WI38 (cell line): ENCODE measurements around the gene SOCS3.

ENCODE experiments used
- H3K4me3 ChIP-seq: 2 replicates; pipeline ENCODE4 v1.5.1; 2011; ENCODE audit warnings: low read depth, mild to moderate bottlenecking, control low read depth, low read length
- CTCF ChIP-seq: IDR thresholded peaks from 2 replicates; pipeline ENCODE4 v1.5.1; 2012; ENCODE audit warnings: low read depth, mild to moderate bottlenecking, control low read depth, low read length

Gene SOCS3

GRCh38 chr17:78366109-78366848 is 6.4 kb upstream of the SOCS3 start:
- no peak for TF ChIP-seq CTCF
- no peak overlapping the region for H3K4me3 ChIP-seq

DNA sequence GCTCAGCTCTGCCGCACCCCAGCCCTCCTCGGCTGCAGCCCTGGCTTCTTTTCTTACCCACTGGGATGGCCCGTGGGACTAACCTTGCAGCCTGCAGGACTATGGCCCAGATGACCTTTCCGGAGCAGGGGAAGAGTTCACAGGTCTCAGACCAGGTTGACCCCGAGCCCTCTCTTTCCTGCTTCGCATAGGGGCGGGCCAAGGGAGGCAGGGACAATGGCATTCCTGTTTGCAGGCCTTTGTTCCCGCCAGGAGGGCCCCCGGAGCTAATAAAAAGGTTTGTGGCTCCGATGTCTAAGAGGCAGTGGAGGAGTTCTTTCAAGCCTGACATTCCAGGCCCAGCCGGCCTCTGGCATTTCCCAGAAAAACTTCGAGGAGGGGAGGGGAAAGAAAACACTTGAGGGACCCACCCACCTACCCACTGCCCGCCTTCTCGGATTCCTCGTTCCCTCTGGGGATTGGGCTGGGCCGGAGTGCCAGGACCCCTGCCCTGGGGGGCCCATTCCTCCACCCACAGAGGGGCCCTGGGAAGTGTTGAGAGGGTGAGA is 5.8 kb upstream of the SOCS3 start:
- no peak for TF ChIP-seq CTCF
- no peak overlapping the region for H3K4me3 ChIP-seq

GRCh38 chr17:78364436-78365281 is 4.8 kb upstream of the SOCS3 start:
- no peak for TF ChIP-seq CTCF
- no peak overlapping the region for H3K4me3 ChIP-seq

DNA sequence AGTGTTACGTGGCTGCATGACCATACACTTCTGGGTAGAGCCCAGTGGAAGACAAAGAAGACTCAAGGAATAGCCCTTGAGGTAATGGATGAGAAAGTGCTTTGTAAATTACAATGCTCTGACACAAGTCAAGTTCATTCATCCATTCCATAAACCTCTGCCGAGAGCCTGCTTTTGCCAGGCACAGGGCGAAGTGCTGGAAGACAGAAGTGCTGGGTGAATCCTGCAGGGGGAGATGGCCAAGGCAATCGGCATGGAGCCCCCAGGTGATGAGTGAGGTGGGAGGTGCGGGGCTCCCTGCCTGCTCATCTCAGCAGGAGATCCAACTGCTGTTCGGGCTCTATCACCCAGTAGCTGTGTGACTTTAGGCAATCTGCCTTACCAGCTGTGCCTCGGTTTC is 2.8 kb upstream of the SOCS3 start:
- no peak for TF ChIP-seq CTCF
- H3K4me3 ChIP-seq = no peak overlapping the region

GRCh38 chr17:78362232-78362631 is 2.4 kb upstream of the SOCS3 start:
- no peak overlapping the region for H3K4me3 ChIP-seq
- no peak for TF ChIP-seq CTCF

- no peak for TF ChIP-seq CTCF
- no peak overlapping the region for H3K4me3 ChIP-seq
These were observed 1.4 kb upstream of the SOCS3 start for GRCh38 chr17:78361225-78361701.
